ENCODE measurements around the gene SLC8A2. TPM values are rescaled to one million over a fixed set of nuclear protein-coding genes. Genes with fewer than 3 reads are reported as not detected.

Gene SLC8A2
- total RNA-seq, 1 donor from 2014 or later = 0.23 TPM

DNA sequence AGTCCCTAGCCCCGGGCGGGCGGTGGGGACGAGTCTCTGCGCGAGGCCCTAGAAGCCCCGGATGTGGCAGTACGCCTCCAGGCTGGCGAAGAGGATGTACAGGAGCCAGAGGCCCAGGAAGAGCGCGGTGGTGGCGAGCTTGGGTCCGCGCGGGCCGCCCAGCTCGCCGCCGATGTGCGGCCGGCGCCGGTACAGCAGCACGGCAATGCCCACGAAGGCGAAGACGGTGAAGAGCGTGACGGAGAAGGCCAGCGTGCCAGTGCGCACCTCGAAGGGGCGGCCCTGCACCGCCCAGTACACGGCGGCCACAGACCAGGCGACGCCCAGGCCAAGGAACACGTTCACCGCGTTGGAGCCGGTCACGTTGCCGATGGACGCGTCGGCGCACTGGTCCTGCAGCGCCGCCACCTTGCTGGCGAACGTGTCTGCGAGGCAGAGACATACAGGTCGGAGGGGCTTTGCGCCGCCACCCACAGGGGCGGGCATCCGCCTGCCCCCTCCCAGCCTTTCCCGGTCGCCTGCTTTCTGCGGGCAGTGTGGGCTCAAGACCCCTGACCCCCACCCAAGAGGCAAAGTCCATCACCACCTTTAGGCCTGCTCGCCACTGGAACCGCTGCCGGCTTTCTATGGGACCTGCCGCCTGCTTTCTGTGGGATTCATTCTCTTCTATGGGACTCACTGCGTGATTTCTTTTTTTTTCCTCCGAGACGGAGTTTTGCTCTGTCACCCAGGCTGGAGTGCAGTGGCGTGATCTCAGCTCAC, 41.5 kb downstream of the SLC8A2 start:
- peak; percentile 81 for DNase-seq
- peaks cover 14% of the 10 kb centered on the region for H3K4me1 ChIP-seq
- TF ChIP-seq, protein P1, sequence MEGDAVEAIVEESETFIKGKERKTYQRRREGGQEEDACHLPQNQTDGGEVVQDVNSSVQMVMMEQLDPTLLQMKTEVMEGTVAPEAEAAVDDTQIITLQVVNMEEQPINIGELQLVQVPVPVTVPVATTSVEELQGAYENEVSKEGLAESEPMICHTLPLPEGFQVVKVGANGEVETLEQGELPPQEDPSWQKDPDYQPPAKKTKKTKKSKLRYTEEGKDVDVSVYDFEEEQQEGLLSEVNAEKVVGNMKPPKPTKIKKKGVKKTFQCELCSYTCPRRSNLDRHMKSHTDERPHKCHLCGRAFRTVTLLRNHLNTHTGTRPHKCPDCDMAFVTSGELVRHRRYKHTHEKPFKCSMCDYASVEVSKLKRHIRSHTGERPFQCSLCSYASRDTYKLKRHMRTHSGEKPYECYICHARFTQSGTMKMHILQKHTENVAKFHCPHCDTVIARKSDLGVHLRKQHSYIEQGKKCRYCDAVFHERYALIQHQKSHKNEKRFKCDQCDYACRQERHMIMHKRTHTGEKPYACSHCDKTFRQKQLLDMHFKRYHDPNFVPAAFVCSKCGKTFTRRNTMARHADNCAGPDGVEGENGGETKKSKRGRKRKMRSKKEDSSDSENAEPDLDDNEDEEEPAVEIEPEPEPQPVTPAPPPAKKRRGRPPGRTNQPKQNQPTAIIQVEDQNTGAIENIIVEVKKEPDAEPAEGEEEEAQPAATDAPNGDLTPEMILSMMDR (IDR thresholded peaks at IDR 0.05) = peak; percentile 33
- H3K27ac ChIP-seq = no peak overlapping the region
- peaks cover 62% of the 10 kb centered on the region for H3K27me3 ChIP-seq
- intact Hi-C loops (cut with DNase I) = no loop called here
- H3K9me3 ChIP-seq = no peaks in the 10 kb centered on the region
- peak; percentile 72 for ATAC-seq
- H3K36me3 ChIP-seq = no peaks in the 10 kb centered on the region
- H3K4me3 ChIP-seq = peak overlapping the region; percentile 13

DNA sequence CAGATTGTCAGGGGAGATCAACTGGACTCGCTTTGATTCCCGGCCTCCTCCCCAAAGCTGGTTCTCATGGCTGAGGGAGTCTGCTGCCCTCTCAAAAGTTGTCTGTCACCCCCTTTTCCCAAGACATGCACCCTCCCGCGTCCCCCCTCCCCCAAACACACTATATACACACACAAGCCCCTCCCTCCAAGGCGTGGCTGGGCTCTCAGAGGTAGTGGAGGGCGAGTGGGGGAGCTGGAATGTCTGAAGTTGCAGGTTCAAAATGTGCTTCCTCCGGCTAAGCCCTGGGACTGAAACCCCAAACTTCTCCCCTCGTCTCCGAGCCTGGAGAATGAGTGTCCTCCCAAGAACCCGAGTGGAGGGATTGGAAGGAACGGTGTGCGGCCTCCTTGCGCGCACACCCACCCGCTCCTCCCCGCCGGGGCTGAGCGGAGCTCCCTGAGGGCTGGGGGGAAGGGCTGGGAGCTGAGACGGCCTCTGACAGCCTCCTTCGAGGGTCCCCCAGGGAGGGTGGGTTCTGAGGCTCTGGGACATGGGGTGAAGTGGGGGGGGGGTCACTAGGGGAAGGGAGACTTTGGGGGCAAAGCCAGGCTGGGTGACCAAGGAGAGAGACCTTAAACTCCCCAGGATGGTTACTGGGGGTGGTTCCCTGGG, 42.4 kb downstream of the SLC8A2 start:
- H3K27me3 ChIP-seq = peaks cover 62% of the 10 kb centered on the region
- no peak for ATAC-seq

DNA sequence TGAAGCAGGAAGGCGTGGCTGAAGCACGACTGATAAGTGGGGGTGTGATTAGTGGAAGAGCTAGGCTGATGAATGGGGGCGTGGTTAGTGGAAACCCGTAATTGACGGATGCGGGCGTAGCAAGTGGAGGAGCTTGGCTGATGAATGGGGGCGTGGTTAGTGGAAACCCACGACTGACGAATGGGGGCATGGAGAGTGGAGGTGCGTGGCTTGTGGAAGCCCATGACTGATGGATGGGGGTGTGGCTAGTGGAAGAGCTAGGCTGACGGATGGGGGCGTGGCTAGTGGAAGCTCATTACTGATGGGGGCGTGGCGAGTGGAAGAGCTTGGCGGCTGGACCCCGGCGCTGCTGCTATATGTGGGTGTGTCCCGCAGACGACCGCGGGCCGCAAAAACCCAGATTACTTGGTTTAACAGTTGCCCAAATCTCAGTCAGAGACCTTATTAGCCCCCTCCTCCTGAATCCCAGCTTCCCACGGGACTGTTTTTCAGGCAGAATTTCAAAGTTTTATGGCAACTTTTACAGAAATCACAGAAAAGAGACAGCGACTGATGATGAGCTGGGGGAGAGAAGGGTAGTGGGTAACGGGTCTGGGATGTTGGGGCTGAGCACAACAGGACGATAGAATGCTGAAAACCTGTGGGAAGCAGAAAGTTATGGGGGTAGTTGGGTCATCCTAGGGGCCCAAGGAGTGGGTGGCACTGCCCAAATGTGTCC, 43.4 kb downstream of the SLC8A2 start:
- peak; percentile 86 for DNase-seq
- ATAC-seq = peak; percentile 86
- no peak overlapping the region for H3K27ac ChIP-seq
- no peak overlapping the region for H3K4me3 ChIP-seq
- intact Hi-C loops (cut with DNase I) = no loop called here
- H3K4me1 ChIP-seq = peaks cover 14% of the 10 kb centered on the region
- H3K9me3 ChIP-seq = no peaks in the 10 kb centered on the region
- H3K27me3 ChIP-seq = peaks cover 59% of the 10 kb centered on the region
- TF ChIP-seq, protein P1 (IDR thresholded peaks at IDR 0.05) = no peak
- H3K36me3 ChIP-seq = no peaks in the 10 kb centered on the region

More for the DNA sequence above, 42.4 kb downstream of the SLC8A2 start:
- Histone ChIP-seq H3K27ac (no peak overlapping the region), H3K9me3 (no peaks in the 10 kb centered on the region), H3K36me3 (no peaks in the 10 kb centered on the region), H3K4me1 (peaks cover 14% of the 10 kb centered on the region), H3K4me3 (no peak overlapping the region)
- TF ChIP-seq, protein P1 (IDR thresholded peaks at IDR 0.05) = no peak
- intact Hi-C loops (cut with DNase I) = no loop called here
- DNase-seq = peak; percentile 57

DNA sequence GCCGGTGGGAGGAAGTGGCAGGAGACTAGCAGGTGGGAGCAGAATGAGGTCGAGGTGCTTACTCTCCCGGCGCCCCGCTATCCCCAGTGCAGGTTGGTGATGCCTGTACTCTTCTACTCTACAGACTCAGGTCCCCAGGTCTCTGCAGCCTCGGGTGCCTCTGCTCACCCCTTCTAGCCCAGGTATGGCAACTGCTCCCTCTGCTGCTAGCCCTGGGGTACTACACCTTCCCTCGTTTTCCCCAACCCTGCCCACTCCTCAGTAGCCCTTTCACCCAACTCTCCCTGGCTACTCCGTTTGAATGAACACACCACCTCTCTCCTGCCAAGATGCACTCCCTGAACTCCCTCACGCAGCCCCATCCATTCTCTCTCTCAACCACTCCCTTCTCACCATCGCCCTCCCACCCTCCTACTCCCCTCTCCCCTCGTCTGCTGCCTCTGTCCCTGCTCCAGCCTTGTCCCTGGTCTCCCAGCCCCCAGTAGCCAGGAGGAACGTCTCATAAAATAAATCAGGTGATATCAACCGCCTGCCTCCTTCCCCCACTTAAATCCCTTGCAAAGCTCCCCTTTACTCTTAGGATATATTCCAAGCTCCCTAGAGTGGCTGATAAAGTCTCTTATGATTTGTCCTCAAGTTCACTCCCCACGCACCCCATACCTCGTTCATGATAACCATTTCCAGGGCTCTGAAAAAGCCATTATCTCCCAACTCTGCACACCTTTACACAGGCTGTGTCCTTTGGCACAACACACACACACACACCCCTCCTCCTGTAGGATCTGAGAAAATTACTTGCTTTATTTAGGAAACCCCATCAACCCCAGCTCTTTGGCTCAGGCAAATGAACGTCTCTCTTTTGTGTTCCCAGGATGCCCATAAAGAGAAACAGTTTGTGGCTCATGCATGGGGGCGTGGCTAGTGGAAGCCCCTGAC, 44.2 kb downstream of the SLC8A2 start:
- Histone ChIP-seq H3K27ac (no peak overlapping the region), H3K9me3 (no peaks in the 10 kb centered on the region), H3K27me3 (peaks cover 62% of the 10 kb centered on the region), H3K4me3 (no peak overlapping the region), H3K4me1 (peaks cover 14% of the 10 kb centered on the region), H3K36me3 (no peaks in the 10 kb centered on the region)
- DNase-seq = peak; percentile 77
- ATAC-seq = peak; percentile 81
- intact Hi-C loops (cut with DNase I) = no loop called here
- TF ChIP-seq, protein P1 (IDR thresholded peaks at IDR 0.05) = peak; percentile 90

Data from upper lobe of right lung (tissue), 1 donor.